Neural cell (in vitro differentiated cells): Measurements from ENCODE around the gene QSOX1. TPM values are rescaled to one million over a fixed set of nuclear protein-coding genes. Genes with fewer than 3 reads are reported as not detected.

ENCODE experiments used
- H2AFZ ChIP-seq: fragments of 200-600, 300-800 bp; sonication (generic), shearing (Covaris generic); 2 replicates; pipeline ENCODE4 v1.6.0; 2014; ENCODE audit warnings: low read depth, mild to moderate bottlenecking, antibody characterized with exemption, low read length, moderate library complexity
- H3F3A ChIP-seq: fragments of 200-600 bp; shearing (Covaris generic); 2 replicates; pipeline ENCODE4 v1.6.1; 2016; ENCODE audit warnings: mild to moderate bottlenecking, moderate library complexity, mixed read lengths, antibody characterized with exemption, low read length; ENCODE audit not compliant: insufficient read depth, poor library complexity, severe bottlenecking
- H3K27ac ChIP-seq: fragments of 200-600, 300-800 bp; sonication (generic), shearing (Covaris generic); 2 replicates; pipeline ENCODE4 v1.5.1; 2014; ENCODE audit warnings: mild to moderate bottlenecking, low read length, moderate library complexity
- H3K27me3 ChIP-seq: fragments of 300-800, 200-600 bp; sonication (generic), shearing (Covaris generic); 2 replicates; pipeline ENCODE4 v1.6.0; 2014; ENCODE audit warnings: mild to moderate bottlenecking, low read depth, low read length, moderate library complexity; ENCODE audit not compliant: insufficient read depth
- H3K36me3 ChIP-seq: fragments of 300-800, 200-600 bp; sonication (generic), shearing (Covaris generic); 2 replicates; pipeline ENCODE4 v1.5.1; 2014; ENCODE audit warnings: mild to moderate bottlenecking, antibody characterized with exemption, low read length, moderate library complexity; ENCODE audit not compliant: insufficient read depth
- H3K4me2 ChIP-seq: fragments of 300-800, 200-600 bp; sonication (generic), shearing (Covaris generic); 2 replicates; pipeline ENCODE4 v1.6.0; 2014; ENCODE audit warnings: mild to moderate bottlenecking, low read length
- H3K4me3 ChIP-seq: fragments of 300-800, 200-600 bp; sonication (generic), shearing (Covaris generic); 2 replicates; pipeline ENCODE4 v1.5.1; 2014; ENCODE audit warnings: mild to moderate bottlenecking, low read length, moderate library complexity
- H3K79me2 ChIP-seq: fragments of 200-600 bp; shearing (Covaris generic); replicated peaks from 2 replicates; pipeline ENCODE4 v1.6.0; 2014; ENCODE audit warnings: mild to moderate bottlenecking, low read length, moderate library complexity; ENCODE audit not compliant: insufficient read depth
- H3K9ac ChIP-seq: fragments of 300-800, 200-600 bp; sonication (generic), shearing (Covaris generic); 2 replicates; pipeline ENCODE4 v1.6.1; 2016; ENCODE audit warnings: mild to moderate bottlenecking, low read length, mixed read lengths
- H3K9me2 ChIP-seq: fragments of 200-600 bp; shearing (Covaris generic); 2 replicates; pipeline ENCODE4 v1.6.1; 2016; ENCODE audit warnings: mild to moderate bottlenecking, low read length, mixed read lengths; ENCODE audit not compliant: insufficient read depth
- H3K9me3 ChIP-seq: fragments of 200-600, 300-800 bp; sonication (generic), shearing (Covaris generic); 2 replicates; pipeline ENCODE4 v1.6.1; 2016; ENCODE audit warnings: mild to moderate bottlenecking, mixed run types, low read length, moderate library complexity, mixed read lengths
- H4K20me1 ChIP-seq: fragments of 200-600 bp; shearing (Covaris generic); 2 replicates; pipeline ENCODE4 v1.6.1; 2016; ENCODE audit warnings: mild to moderate bottlenecking, mixed run types; ENCODE audit not compliant: insufficient read depth
- MXI1 ChIP-seq: fragments of 450-650 bp; conservative IDR thresholded peaks from 2 replicates; pipeline ENCODE4 v1.6.1; 2014; ENCODE audit warnings: antibody characterized with exemption, mild to moderate bottlenecking; ENCODE audit not compliant: poor library complexity, severe bottlenecking
- RAD21 ChIP-seq: fragments of 450-650 bp; conservative IDR thresholded peaks from 2 replicates; pipeline ENCODE4 v1.6.1; 2014; ENCODE audit warnings: antibody characterized with exemption, mild to moderate bottlenecking, moderate library complexity
- REST ChIP-seq: IDR thresholded peaks from 2 replicates; pipeline ENCODE4 v1.6.1; 2012; ENCODE audit warnings: borderline replicate concordance
- SMC3 ChIP-seq: fragments of 450-650 bp; conservative IDR thresholded peaks from 2 replicates; pipeline ENCODE4 v1.6.1; 2014; ENCODE audit warnings: antibody characterized with exemption, mild to moderate bottlenecking, moderate library complexity; ENCODE audit not compliant: poor library complexity
- TAF1 ChIP-seq: IDR thresholded peaks from 2 replicates; pipeline ENCODE4 v1.6.1; 2012; ENCODE audit warnings: low read depth
- polyA plus RNA-seq: library from polyadenylated mRNA; depleted of rRNA; stranded (reverse); fragments of >200 nt; gene quantifications from 2 replicates; pipeline ENCODE4 v1.2.3, GENCODE V29; 2014

QSOX1 gene
- polyA plus RNA-seq, 1 donor from 2014 or later = 49.8 TPM

GRCh38 chr1:180217006-180217405 lies 62.3 kb downstream of the QSOX1 start (continued):
- no peak for TF ChIP-seq MXI1

- no peak overlapping the region for H3K4me3 ChIP-seq
These were observed 64.4 kb downstream of the QSOX1 start for GRCh38 chr1:180218806-180219765.

GRCh38 chr1:180219776-180220175 lies 65.1 kb downstream of the QSOX1 start:
- Histone ChIP-seq H2AFZ (no peak overlapping the region), H3K27me3 (no peaks in the 10 kb centered on the region), H3K27ac (no peak overlapping the region)

More at GRCh38 chr1:180218806-180219765, 64.4 kb downstream of the QSOX1 start:
- H3K79me2 ChIP-seq = no peaks in the 10 kb centered on the region
- H3K9me2 ChIP-seq = no peaks in the 10 kb centered on the region
- no peaks in the 10 kb centered on the region for H4K20me1 ChIP-seq
- no peak for TF ChIP-seq MXI1
- TF ChIP-seq SMC3 = no peak
- no peak overlapping the region for H3K9ac ChIP-seq
- no peak overlapping the region for H3K4me2 ChIP-seq
- H3K36me3 ChIP-seq = no peaks in the 10 kb centered on the region
- no peaks in the 10 kb centered on the region for H3F3A ChIP-seq
- no peak overlapping the region for H3K27ac ChIP-seq
- no peak overlapping the region for H2AFZ ChIP-seq
- H3K9me3 ChIP-seq = no peaks in the 10 kb centered on the region
- H3K27me3 ChIP-seq = no peaks in the 10 kb centered on the region

More at GRCh38 chr1:180219776-180220175, 65.1 kb downstream of the QSOX1 start:
- H4K20me1 ChIP-seq = no peaks in the 10 kb centered on the region
- no peaks in the 10 kb centered on the region for H3K79me2 ChIP-seq
- H3K36me3 ChIP-seq = no peaks in the 10 kb centered on the region
- TF ChIP-seq MXI1 = no peak
- TF ChIP-seq TAF1 = no peak
- no peak for TF ChIP-seq RAD21
- no peak for TF ChIP-seq REST
- no peak for TF ChIP-seq SMC3
- H3K9ac ChIP-seq = no peak overlapping the region
- no peak overlapping the region for H3K4me2 ChIP-seq
- no peaks in the 10 kb centered on the region for H3K9me2 ChIP-seq
- H3K9me3 ChIP-seq = no peaks in the 10 kb centered on the region
- no peak overlapping the region for H3K4me3 ChIP-seq
- no peaks in the 10 kb centered on the region for H3F3A ChIP-seq
